CD4-positive, alpha-beta T cell treated with Interleukin-10 for 1 hour (primary cell): ENCODE measurements around the gene USH2A.

Source experiments
- DNase-seq: peaks from one replicate; pipeline ENCODE4 v3.0.0-alpha.2; 2020

USH2A gene

DNA sequence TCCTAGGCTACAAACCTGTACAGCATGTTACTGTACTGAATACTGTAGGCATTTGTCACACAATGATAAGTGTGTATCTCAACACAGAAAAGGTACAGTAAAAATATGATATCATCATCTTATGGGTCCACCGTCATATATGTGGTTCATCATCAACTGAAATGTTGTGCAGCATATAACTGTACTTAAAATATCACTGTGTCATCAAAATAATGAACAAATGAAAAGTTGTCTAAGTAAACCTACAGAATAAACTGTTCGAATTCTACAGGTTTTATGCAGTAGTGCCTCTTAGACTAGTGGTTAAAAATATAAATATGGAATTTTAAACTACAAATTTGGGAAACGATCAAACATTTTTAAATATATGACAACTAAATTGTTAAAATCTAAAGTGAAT is 527.4 kb downstream of the USH2A start:
- no peak for DNase-seq

- DNase-seq: no peak
Observed at GRCh38 chr1:215895276-215895675, 528.0 kb downstream of the USH2A start.

DNA sequence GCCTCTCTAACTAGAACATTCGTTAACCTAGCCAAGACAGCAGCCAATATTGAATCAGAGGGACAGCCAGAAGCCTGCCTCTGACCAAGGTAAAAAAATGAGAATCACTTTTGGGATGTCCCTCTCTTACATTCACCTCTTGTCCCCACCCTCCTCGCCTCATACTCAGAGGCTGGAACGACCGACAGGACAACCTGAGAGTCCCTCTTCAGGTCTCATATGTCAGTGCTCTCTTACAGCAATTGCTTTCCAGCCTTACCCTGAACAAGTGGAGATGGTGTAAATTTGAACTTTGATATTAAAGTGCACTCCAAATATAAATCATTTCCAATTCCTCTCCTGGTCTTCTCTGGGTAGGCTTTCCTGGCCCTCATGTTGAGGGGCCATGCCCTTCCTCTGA is 528.6 kb downstream of the USH2A start:
- DNase-seq: no peak

GRCh38 chr1:215891266-215892057 is 531.8 kb downstream of the USH2A start:
- no peak for DNase-seq

DNA sequence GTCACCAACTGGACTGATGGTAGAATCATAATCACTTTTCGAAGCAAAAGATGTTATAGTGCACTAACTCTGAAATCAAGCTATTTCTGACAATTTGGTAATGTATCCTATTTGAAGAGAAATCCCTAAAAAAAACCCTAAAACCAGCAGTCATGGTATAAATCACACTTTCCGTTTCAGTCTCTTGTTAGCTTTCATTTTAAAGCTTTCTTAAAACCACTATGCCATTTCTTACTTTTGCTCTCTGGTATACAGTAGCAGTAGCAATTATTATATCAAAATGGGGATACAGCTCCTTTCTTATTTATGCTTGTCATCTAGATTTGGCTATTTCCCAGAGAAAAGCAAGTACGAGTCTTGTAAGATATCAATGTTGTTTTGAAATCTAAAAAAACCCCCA is 532.8 kb downstream of the USH2A start:
- no peak for DNase-seq

GRCh38 chr1:215889871-215890270 is 533.4 kb downstream of the USH2A start:
- DNase-seq: no peak

GRCh38 chr1:215888159-215888558 is 535.1 kb downstream of the USH2A start:
- DNase-seq: no peak

DNA sequence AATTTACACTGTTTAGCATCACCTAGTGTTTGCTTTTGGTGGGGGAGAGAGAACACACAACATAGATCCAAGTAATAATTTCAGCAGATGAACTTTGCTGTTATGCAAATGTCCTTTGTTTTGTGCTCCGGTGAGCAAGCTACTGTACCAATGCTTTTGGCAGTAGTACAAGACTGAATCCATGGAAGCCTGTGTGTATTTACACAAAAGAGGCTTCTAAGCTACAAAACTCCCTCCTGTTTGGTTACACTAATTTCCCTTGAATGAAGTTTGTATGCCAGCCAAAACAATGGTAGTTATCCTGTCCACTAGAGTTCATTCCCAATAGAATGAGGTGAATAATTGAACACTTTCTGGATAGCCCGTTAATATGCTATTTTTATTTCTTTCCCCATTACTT is 535.6 kb downstream of the USH2A start:
- DNase-seq: no peak

DNA sequence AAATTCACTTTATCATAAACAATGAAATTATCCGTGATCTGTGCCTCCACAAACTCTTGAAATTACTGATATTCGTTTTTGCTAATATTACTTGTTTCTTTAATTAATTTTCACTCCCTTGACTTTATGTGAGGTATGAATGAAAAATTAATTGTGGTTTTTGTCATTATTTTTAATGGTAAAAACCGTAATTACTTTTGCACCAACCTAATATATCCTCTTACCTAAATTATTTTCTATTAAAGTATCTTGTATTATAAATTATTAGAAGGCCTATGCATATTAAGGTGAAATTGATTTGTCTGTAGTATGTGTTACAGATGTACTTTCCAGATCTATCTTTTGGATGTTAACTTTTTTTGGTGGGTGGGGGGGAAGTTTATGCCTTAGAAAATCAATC is 540.2 kb downstream of the USH2A start:
- no peak for DNase-seq

DNA sequence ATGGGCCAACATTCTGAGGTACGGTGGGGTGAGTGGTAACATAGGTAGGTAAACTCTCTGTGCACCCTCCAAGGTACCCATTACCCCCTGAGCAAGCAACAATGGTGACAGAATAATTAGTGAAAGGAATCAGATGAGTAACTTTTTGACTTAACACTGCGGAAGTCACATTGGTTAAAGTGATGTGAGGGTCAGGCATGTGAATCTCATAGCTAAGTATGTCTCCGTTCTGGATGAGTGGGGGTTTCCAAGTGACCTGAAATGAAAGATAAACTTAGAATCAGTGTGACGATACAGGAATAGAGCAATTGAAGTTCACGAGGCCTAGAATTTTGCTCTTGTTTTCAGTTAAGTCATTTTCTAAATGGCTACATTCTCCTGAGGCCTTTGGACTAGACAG is 544.4 kb downstream of the USH2A start:
- no peak for DNase-seq

GRCh38 chr1:215878128-215878527 is 545.1 kb downstream of the USH2A start:
- DNase-seq: no peak

GRCh38 chr1:215877452-215877951 is 545.7 kb downstream of the USH2A start:
- DNase-seq: no peak

GRCh38 chr1:215875712-215876111 is 547.5 kb downstream of the USH2A start:
- no peak for DNase-seq

GRCh38 chr1:215875236-215875635 is 548.0 kb downstream of the USH2A start:
- no peak for DNase-seq

- DNase-seq: no peak
Observed at GRCh38 chr1:215872658-215873057, 550.6 kb downstream of the USH2A start.

GRCh38 chr1:215868500-215868899 is 554.7 kb downstream of the USH2A start:
- DNase-seq: no peak

DNA sequence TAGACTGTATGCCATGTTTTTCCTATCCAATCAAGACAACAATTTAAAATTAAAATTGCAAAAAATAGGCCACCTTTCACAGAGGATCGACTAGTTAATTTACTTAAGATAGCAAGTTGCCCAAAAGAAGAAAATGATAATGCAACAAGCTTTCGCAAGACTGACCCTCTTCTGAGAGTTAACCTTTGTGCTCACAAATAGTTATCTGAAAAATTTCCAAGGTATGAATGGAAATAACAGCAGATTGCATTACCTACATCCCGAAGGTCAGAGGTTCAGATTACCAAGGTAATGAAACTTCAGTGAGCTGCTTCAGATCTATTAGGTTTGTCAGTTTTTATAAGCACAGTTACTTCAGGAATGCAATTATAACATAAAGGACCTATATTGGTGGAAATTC is 558.2 kb downstream of the USH2A start:
- DNase-seq: no peak

DNA sequence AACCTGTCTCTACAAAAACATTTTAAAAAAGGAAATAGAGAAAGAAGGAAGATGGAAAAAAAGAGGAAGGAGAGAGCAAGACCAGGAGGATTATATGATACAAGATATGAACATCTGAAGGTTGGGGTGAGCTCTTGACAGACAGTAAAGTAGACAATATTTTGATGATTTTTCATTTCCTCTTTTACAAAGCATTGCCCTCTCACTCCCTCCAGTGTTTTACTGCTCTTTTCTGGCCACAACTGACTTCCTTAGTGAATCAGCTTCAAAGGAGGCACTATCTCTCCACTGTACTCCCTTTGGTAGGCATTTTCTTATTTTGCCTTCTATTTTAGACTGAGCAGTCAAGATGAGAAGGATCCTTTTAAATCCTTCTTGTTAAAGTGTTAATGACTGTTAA is 559.5 kb downstream of the USH2A start:
- no peak for DNase-seq

DNA sequence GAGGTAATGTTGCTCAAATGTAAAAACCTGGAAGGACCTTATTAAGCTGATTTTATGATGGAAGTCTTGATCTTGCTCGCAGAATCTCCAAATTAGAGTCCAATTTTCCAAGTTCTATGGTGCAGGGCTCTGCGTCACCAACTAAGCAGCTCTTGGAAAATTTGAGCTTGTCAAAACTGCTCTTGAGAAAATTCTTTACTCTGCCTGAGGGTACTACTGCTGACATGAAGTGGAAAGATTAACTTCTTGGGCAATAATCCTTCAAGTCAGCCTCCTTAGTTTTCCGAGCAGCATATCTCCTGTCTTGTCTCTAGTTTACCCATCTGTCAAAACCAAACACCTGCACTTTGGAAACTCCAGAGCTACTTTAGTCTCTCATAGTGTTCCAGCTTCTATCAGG is 562.4 kb downstream of the USH2A start:
- no peak for DNase-seq

DNA sequence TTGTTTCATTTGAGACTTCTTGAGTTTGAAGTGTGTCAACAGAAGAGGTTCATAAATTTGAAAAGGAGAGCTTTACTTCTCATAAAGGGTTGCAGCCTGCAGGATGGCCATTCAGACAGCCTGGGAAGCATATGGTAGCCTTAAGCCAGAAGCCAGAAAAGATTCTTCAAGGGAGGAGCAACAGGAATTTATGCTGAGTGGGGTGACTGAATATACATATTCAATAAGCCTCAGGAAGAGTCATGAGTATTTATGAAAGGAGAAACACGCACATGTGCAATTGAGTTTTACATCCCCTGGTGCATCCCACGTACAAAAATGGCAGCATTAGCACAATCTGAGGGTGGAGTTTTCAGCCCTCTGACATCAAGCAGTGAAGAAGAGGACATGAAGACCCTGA is 565.9 kb downstream of the USH2A start:
- DNase-seq: no peak

- DNase-seq: no peak
Observed at GRCh38 chr1:215845234-215845891, 577.9 kb downstream of the USH2A start.

GRCh38 chr1:215844777-215845176 is 578.5 kb downstream of the USH2A start:
- no peak for DNase-seq

GRCh38 chr1:215844266-215844665 is 579.0 kb downstream of the USH2A start:
- DNase-seq: no peak

DNA sequence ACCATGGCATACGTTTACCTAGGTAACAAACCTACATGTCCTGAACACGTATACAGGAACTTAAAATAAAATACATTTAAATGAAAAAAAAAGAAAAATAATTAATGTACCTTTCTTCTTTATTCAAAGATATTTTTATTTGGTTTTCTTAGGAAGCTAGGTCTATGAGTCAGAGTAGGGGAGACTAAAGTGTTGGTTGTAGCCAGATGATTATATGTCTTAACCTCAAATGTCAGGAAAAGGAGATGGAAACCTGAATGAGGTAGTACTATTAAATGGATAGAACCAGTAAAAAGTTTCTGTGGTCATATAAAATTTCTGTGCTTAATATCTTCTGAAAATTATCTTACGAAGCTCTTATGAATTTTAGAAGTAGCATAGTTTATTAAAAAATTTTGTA is 580.3 kb downstream of the USH2A start:
- no peak for DNase-seq

- DNase-seq: no peak
Observed at GRCh38 chr1:215835951-215836350, 587.3 kb downstream of the USH2A start.
